ENCODE measurements around the gene SORBS1. TPM values are rescaled to one million over a fixed set of nuclear protein-coding genes. Genes with fewer than 3 reads are reported as not detected.
A peak's percentile ranks its signal among the peaks of the same experiment; 100 is the strongest.

SORBS1 gene
- total RNA-seq, 1 donor from 2014 or later = 30.7 TPM

GRCh38 chr10:95475827-95476468 is 85.2 kb downstream of the SORBS1 start:
- no peak for TF ChIP-seq CTCF (IDR thresholded peaks at IDR 0.05; ENCODE audit: unreplicated experiment)
- peaks cover 61% of the 10 kb centered on the region for H3K4me1 Mint-ChIP-seq (ENCODE audit: low read depth)
- peak overlapping the region; percentile 88 for H3K27ac Mint-ChIP-seq
- H3K9me3 Mint-ChIP-seq (ENCODE audit: low read depth) = no peaks in the 10 kb centered on the region
- peak overlapping the region; percentile 17 for H3K4me3 Mint-ChIP-seq (ENCODE audit: low read depth)
- DNase-seq (ENCODE audit: low spot score, unreplicated experiment) = no peak
- peaks cover 5% of the 10 kb centered on the region for H3K27me3 Mint-ChIP-seq
- no peaks in the 10 kb centered on the region for H3K36me3 Mint-ChIP-seq (ENCODE audit: insufficient read depth)

- no peak for DNase-seq (ENCODE audit: low spot score, unreplicated experiment)
- peak overlapping the region; percentile 92 for H3K27ac Mint-ChIP-seq
- peaks cover 8% of the 10 kb centered on the region for H3K27me3 Mint-ChIP-seq
- peaks cover 60% of the 10 kb centered on the region for H3K4me1 Mint-ChIP-seq (ENCODE audit: low read depth)
- TF ChIP-seq CTCF (IDR thresholded peaks at IDR 0.05; ENCODE audit: unreplicated experiment) = no peak
- H3K4me3 Mint-ChIP-seq (ENCODE audit: low read depth) = peak overlapping the region; percentile 25
- no peaks in the 10 kb centered on the region for H3K36me3 Mint-ChIP-seq (ENCODE audit: insufficient read depth)
- no peaks in the 10 kb centered on the region for H3K9me3 Mint-ChIP-seq (ENCODE audit: low read depth)
Measured at GRCh38 chr10:95475003-95475383, 86.2 kb downstream of the SORBS1 start.

DNA sequence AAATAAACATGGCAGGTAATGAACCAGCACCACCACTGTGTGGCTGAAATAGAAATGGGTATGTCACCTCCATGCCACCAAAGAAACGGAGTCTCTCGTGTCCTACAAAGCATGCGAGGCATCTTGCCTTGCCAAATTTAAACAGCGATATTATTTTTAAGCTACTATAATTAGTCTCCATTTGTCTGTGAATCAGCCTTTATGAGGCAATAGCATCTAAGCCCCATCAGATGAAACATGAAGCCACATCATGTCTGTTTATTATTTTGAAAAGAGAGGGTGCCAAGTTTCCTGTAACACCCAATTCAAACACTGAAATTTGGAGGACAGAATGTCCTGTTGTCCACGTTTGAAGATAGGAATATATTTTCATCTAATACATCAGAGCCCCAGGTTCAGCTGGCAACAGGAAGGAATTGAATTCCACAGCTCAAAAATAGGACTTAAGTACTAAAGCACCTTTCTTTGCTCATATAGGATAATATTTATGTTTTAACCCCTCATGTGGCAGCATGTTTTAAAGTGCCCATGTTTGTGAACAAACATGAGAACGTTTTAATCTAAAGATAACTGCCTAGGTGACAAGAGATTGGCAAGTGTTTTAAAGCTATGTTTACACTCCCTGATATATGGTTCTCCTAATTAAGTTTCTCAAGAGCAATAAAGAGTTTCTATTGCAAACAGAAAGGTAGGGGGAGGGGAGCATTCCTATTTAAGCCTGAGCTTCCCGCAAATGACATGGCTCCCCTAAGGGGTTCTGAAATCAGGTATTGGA is 86.8 kb downstream of the SORBS1 start:
- peak overlapping the region; percentile 25 for H3K4me3 Mint-ChIP-seq (ENCODE audit: low read depth)
- DNase-seq (ENCODE audit: low spot score, unreplicated experiment) = no peak
- no peaks in the 10 kb centered on the region for H3K36me3 Mint-ChIP-seq (ENCODE audit: insufficient read depth)
- peaks cover 9% of the 10 kb centered on the region for H3K27me3 Mint-ChIP-seq
- peak overlapping the region; percentile 92 for H3K27ac Mint-ChIP-seq
- H3K9me3 Mint-ChIP-seq (ENCODE audit: low read depth) = no peaks in the 10 kb centered on the region
- no peak for TF ChIP-seq CTCF (IDR thresholded peaks at IDR 0.05; ENCODE audit: unreplicated experiment)
- peaks cover 63% of the 10 kb centered on the region for H3K4me1 Mint-ChIP-seq (ENCODE audit: low read depth)

DNA sequence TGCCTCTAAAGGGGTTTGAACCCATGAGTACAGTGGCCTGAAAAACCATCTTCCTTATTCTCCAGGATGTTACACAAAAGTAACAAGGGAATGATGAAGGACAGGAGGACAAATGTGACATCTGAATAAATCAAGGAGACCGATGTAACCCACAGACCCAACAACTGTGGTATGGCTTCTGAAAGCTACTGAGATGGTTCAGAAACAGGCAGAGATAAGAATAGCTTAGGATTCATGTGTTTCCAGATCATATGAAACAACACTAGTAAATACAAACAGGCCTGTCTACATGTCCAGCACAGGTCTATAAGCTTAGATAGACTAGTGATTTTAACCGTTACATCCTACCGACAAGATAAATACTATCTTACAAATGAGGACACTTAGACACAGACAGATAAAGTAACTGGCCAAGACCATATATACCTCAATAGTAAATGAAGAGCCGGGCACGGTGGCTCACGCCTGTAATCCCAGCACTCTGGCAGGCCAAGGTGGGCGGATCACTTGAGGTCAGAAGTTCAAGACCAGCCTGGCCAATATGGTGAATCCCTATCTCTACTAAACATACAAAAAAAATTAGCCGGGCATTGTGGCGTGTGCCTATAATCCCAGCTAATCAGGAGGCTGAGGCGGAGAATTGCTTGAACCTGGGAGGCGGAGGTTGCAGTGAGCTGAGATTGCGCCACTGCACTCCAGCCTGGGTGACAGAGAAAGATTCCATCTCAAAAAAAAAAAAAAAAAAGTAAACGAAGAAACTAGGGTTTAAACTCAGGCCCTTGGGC is 88.7 kb downstream of the SORBS1 start:
- no peak for DNase-seq (ENCODE audit: low spot score, unreplicated experiment)
- TF ChIP-seq CTCF (IDR thresholded peaks at IDR 0.05; ENCODE audit: unreplicated experiment) = no peak
- H3K4me3 Mint-ChIP-seq (ENCODE audit: low read depth) = no peak overlapping the region
- H3K27ac Mint-ChIP-seq = no peak overlapping the region
- peaks cover 18% of the 10 kb centered on the region for H3K27me3 Mint-ChIP-seq
- H3K4me1 Mint-ChIP-seq (ENCODE audit: low read depth) = peaks cover 63% of the 10 kb centered on the region
- no peaks in the 10 kb centered on the region for H3K9me3 Mint-ChIP-seq (ENCODE audit: low read depth)
- H3K36me3 Mint-ChIP-seq (ENCODE audit: insufficient read depth) = no peaks in the 10 kb centered on the region

DNA sequence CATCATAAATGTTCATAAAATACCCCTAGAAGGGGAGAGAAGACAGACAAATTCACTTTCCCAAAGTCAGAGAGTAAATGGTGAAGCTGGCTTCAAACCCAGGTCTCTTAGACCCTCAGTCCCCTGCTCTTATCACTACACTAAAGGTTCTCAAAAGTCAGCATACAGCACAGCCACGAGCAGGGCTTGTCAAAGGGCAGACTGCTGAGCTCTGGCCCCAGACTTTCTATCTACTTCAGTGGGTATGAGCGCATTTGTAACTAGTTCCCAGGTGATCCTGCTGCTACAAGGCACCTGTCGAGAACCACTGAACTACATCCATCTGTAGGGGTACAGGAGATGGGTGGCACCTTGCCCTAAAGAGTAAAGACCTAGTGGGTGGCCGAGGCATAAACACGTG is 91.5 kb downstream of the SORBS1 start:
- H3K27me3 Mint-ChIP-seq = peaks cover 22% of the 10 kb centered on the region
- no peaks in the 10 kb centered on the region for H3K36me3 Mint-ChIP-seq (ENCODE audit: insufficient read depth)
- no peak for DNase-seq (ENCODE audit: low spot score, unreplicated experiment)
- no peak for TF ChIP-seq CTCF (IDR thresholded peaks at IDR 0.05; ENCODE audit: unreplicated experiment)
- H3K4me3 Mint-ChIP-seq (ENCODE audit: low read depth) = no peak overlapping the region
- H3K4me1 Mint-ChIP-seq (ENCODE audit: low read depth) = peaks cover 44% of the 10 kb centered on the region
- no peaks in the 10 kb centered on the region for H3K9me3 Mint-ChIP-seq (ENCODE audit: low read depth)
- H3K27ac Mint-ChIP-seq = peak overlapping the region; percentile 4

Measured in progenitor cell of endocrine pancreas (in vitro differentiated cells).